Neural progenitor cell (in vitro differentiated cells): ENCODE results near the gene TNNI2. TPM values are rescaled to one million over a fixed set of nuclear protein-coding genes. Genes with fewer than 3 reads are reported as not detected.

Experiments used
- DNase-seq: peaks from one replicate; pipeline ENCODE4 v3.0.0-alpha.2; 2016; ENCODE audit warnings: low spot score
- H2AFZ ChIP-seq: fragments of 200-600 bp; sonication (generic); replicated peaks from 2 replicates; pipeline ENCODE4 v1.6.1; 2016; ENCODE audit warnings: antibody characterized with exemption
- H3F3A ChIP-seq: fragments of 200-600 bp; sonication (generic); 2 replicates; pipeline ENCODE4 v1.6.1; 2016; ENCODE audit warnings: antibody characterized with exemption, low read depth
- H3K27ac ChIP-seq: fragments of 200-600 bp; sonication (generic); 2 replicates; pipeline ENCODE4 v1.5.1; 2016; ENCODE audit warnings: mild to moderate bottlenecking
- H3K27me3 ChIP-seq: fragments of 200-600 bp; sonication (generic); 2 replicates; pipeline ENCODE4 v1.6.1; 2016; ENCODE audit warnings: mild to moderate bottlenecking, moderate library complexity
- H3K36me3 ChIP-seq: fragments of 200-600 bp; sonication (generic); 2 replicates; pipeline ENCODE4 v1.5.1; 2016
- H3K4me1 ChIP-seq: fragments of 200-600 bp; sonication (generic); 2 replicates; pipeline ENCODE4 v1.6.1; 2016; ENCODE audit warnings: mixed run types
- H3K4me2 ChIP-seq: fragments of 200-600 bp; sonication (generic); 2 replicates; pipeline ENCODE4 v1.6.1; 2016
- H3K4me3 ChIP-seq: fragments of 200-600 bp; sonication (generic); 2 replicates; pipeline ENCODE4 v1.5.1; 2016
- H3K79me2 ChIP-seq: fragments of 200-600 bp; sonication (generic); 2 replicates; pipeline ENCODE4 v1.6.1; 2016; ENCODE audit warnings: low read depth
- H3K9ac ChIP-seq: fragments of 200-600 bp; sonication (generic); 2 replicates; pipeline ENCODE4 v1.6.1; 2016
- H3K9me3 ChIP-seq: fragments of 200-600 bp; sonication (generic); 2 replicates; pipeline ENCODE4 v1.5.1; 2016; ENCODE audit warnings: low read depth
- H4K20me1 ChIP-seq: fragments of 200-600 bp; sonication (generic); 2 replicates; pipeline ENCODE4 v1.6.1; 2016; ENCODE audit warnings: low read depth
- H3K27ac Mint-ChIP-seq: 3 replicates; pipeline ENCODE4 v1.8.0; 2021; ENCODE audit warnings: mixed read lengths
- H3K27me3 Mint-ChIP-seq: 2 replicates; pipeline ENCODE4 v1.8.0; 2022; ENCODE audit warnings: low read depth, mild to moderate bottlenecking, inconsistent platforms, moderate library complexity, mixed read lengths; ENCODE audit not compliant: insufficient read depth
- H3K36me3 Mint-ChIP-seq: 3 replicates; pipeline ENCODE4 v1.8.0; 2021; ENCODE audit warnings: mixed read lengths
- H3K4me1 Mint-ChIP-seq: 3 replicates; pipeline ENCODE4 v1.8.0; 2021; ENCODE audit warnings: mixed read lengths
- H3K4me3 Mint-ChIP-seq: 3 replicates; pipeline ENCODE4 v1.8.0; 2021; ENCODE audit warnings: mild to moderate bottlenecking, moderate library complexity, mixed read lengths
- H3K9me3 Mint-ChIP-seq: 3 replicates; pipeline ENCODE4 v1.8.0; 2020; ENCODE audit warnings: mixed read lengths
- EZH2 ChIP-seq: fragments of 200-600 bp; sonication (generic); IDR thresholded peaks from 2 replicates; pipeline ENCODE4 v1.6.1; 2017; ENCODE audit warnings: antibody characterized with exemption, mild to moderate bottlenecking, moderate library complexity
- EZH2phosphoT487 ChIP-seq: fragments of 200-600 bp; sonication (generic); IDR thresholded peaks from 2 replicates; pipeline ENCODE4 v1.6.1; 2017; ENCODE audit warnings: antibody characterized with exemption
- total RNA-seq: library from RNA; depleted of rRNA; stranded (reverse); fragments of >200 nt; gene quantifications from 2 replicates; pipeline ENCODE4 v1.2.3, GENCODE V29; 2015; ENCODE audit warnings: low replicate concordance
- TF ChIP-seq, protein P1 (sequence below): fragments of 200-600 bp; sonication (generic); IDR thresholded peaks from 2 replicates; pipeline ENCODE4 v1.5.1; 2017; ENCODE audit warnings: antibody characterized with exemption, mild to moderate bottlenecking

The TNNI2 gene
- total RNA-seq, 1 donor from 2014 or later = 2.6 TPM

- Histone ChIP-seq H3K79me2 (no peaks in the 10 kb centered on the region), H3K4me1 (peaks cover 15% of the 10 kb centered on the region), H3K36me3 (no peaks in the 10 kb centered on the region), H3K9ac (no peak overlapping the region), H2AFZ (no peak overlapping the region), H3K27me3 (no peaks in the 10 kb centered on the region), H3K27ac (no peak overlapping the region), H3K4me3 (no peak overlapping the region), H4K20me1 (no peaks in the 10 kb centered on the region), H3K9me3 (no peaks in the 10 kb centered on the region), H3F3A (no peaks in the 10 kb centered on the region), H3K4me2 (no peak overlapping the region)
- Mint-ChIP-seq H3K36me3 (no peaks in the 10 kb centered on the region), H3K27ac (no peak overlapping the region), H3K27me3 (peaks cover 12% of the 10 kb centered on the region), H3K4me1 (peaks cover 18% of the 10 kb centered on the region), H3K9me3 (no peaks in the 10 kb centered on the region), H3K4me3 (no peak overlapping the region)
- TF ChIP-seq, protein P1, sequence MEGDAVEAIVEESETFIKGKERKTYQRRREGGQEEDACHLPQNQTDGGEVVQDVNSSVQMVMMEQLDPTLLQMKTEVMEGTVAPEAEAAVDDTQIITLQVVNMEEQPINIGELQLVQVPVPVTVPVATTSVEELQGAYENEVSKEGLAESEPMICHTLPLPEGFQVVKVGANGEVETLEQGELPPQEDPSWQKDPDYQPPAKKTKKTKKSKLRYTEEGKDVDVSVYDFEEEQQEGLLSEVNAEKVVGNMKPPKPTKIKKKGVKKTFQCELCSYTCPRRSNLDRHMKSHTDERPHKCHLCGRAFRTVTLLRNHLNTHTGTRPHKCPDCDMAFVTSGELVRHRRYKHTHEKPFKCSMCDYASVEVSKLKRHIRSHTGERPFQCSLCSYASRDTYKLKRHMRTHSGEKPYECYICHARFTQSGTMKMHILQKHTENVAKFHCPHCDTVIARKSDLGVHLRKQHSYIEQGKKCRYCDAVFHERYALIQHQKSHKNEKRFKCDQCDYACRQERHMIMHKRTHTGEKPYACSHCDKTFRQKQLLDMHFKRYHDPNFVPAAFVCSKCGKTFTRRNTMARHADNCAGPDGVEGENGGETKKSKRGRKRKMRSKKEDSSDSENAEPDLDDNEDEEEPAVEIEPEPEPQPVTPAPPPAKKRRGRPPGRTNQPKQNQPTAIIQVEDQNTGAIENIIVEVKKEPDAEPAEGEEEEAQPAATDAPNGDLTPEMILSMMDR = no peak
- TF ChIP-seq EZH2phosphoT487 = no peak
- TF ChIP-seq EZH2 = no peak
- no peak for DNase-seq
These were observed 8.2 kb upstream of the TNNI2 start for GRCh38 chr11:1830322-1831223.

- Histone ChIP-seq H3K27ac (no peak overlapping the region), H3K36me3 (no peaks in the 10 kb centered on the region), H3K9ac (no peak overlapping the region), H2AFZ (peak overlapping the region; percentile 70), H3K4me1 (peaks cover 15% of the 10 kb centered on the region), H4K20me1 (no peaks in the 10 kb centered on the region), H3K4me3 (no peak overlapping the region), H3K27me3 (no peaks in the 10 kb centered on the region), H3K9me3 (no peaks in the 10 kb centered on the region), H3K79me2 (no peaks in the 10 kb centered on the region), H3K4me2 (no peak overlapping the region), H3F3A (no peaks in the 10 kb centered on the region)
- Mint-ChIP-seq H3K27me3 (peaks cover 12% of the 10 kb centered on the region), H3K9me3 (no peaks in the 10 kb centered on the region), H3K4me3 (no peak overlapping the region), H3K36me3 (no peaks in the 10 kb centered on the region), H3K27ac (no peak overlapping the region), H3K4me1 (peaks cover 18% of the 10 kb centered on the region)
- TF ChIP-seq, protein P1 = no peak
- no peak for DNase-seq
These were observed 7.2 kb upstream of the TNNI2 start for GRCh38 chr11:1831338-1832210.

DNA sequence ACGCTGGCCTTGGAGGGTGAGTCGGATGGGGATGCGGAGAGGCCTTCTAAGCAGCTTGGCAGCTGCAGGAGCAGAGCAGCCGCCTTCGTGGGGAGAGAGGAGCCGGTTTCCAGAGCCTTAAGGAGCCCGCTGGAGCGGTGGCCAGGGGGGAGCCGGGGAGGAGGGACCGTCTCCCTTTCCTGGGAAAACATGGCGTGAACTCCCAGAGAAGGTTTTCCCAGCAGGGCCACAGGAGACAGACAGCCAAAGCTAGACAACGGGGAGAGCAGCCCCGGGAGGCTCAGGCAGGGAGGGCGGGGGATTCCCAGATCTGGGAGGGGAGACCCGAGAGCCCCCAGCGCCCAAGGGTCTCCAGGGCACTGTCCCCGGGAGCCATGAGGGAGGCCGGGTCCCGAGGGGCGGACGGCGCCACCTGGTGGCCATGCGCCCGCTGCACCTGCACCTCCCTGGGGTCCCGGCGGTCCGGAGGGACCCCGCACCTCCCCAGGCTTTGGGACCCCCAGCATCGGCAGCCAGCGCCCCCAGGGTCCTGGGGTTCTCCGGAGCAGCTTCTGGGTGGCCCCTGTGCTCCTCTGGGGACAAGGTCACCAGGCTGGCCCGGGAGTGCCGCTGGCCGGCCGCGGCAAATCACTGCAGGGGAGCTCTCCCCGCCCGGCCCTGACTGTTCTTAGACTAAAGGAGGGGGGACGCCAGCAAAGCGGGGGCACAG, 6.4 kb upstream of the TNNI2 start:
- H3K79me2 ChIP-seq = no peaks in the 10 kb centered on the region
- TF ChIP-seq, protein P1 = peak; percentile 97
- TF ChIP-seq EZH2 (no peak), EZH2phosphoT487 (no peak)
- peak overlapping the region; percentile 41 for H3K4me3 ChIP-seq
- peak overlapping the region; percentile 70 for H2AFZ ChIP-seq
- no peaks in the 10 kb centered on the region for H3F3A ChIP-seq
- Mint-ChIP-seq H3K36me3 (no peaks in the 10 kb centered on the region), H3K27me3 (peaks cover 12% of the 10 kb centered on the region), H3K9me3 (no peaks in the 10 kb centered on the region), H3K4me3 (peak overlapping the region; percentile 60), H3K4me1 (peaks cover 16% of the 10 kb centered on the region), H3K27ac (no peak overlapping the region)
- H3K27ac ChIP-seq = no peak overlapping the region
- no peaks in the 10 kb centered on the region for H3K9me3 ChIP-seq
- H3K4me2 ChIP-seq = peak overlapping the region; percentile 85
- H3K36me3 ChIP-seq = no peaks in the 10 kb centered on the region
- no peaks in the 10 kb centered on the region for H4K20me1 ChIP-seq
- H3K4me1 ChIP-seq = peaks cover 15% of the 10 kb centered on the region
- H3K27me3 ChIP-seq = no peaks in the 10 kb centered on the region
- peak; percentile 80 for DNase-seq
- no peak overlapping the region for H3K9ac ChIP-seq
